OCI-LY3 (cell line): Measurements from ENCODE around the gene MAP4K3.

Experiments used
- H2AFZ ChIP-seq: fragments of 200-600, 300-600 bp; shearing (Covaris generic); 2 replicates; pipeline ENCODE4 v1.6.0; 2014; ENCODE audit warnings: antibody characterized with exemption, low read depth, low read length
- H3K27ac ChIP-seq: fragments of 200-600, 300-600 bp; sonication (generic); 2 replicates; pipeline ENCODE4 v1.5.1; 2014; ENCODE audit warnings: mild to moderate bottlenecking, low read length, moderate library complexity, mixed read lengths
- H3K27me3 ChIP-seq: fragments of 200-600, 300-600 bp; sonication (generic); 2 replicates; pipeline ENCODE4 v1.6.1; 2014; ENCODE audit warnings: low read depth, low read length, mixed read lengths
- H3K36me3 ChIP-seq: fragments of 200-600, 300-600 bp; sonication (generic); replicated peaks from 2 replicates; pipeline ENCODE3; 2014; ENCODE audit warnings: low read depth, low read length, mixed read lengths
- H3K4me1 ChIP-seq: fragments of 300-600, 200-600 bp; sonication (generic); 2 replicates; pipeline ENCODE4 v1.6.1; 2014; ENCODE audit warnings: low read length, mixed read lengths
- H3K4me2 ChIP-seq: fragments of 200-600, 300-600 bp; sonication (generic); 2 replicates; pipeline ENCODE4 v1.6.1; 2014; ENCODE audit warnings: low read length, mixed read lengths
- H3K4me3 ChIP-seq: fragments of 300-600, 200-600 bp; sonication (generic); 2 replicates; pipeline ENCODE4 v1.5.1; 2014; ENCODE audit warnings: antibody characterized with exemption, mild to moderate bottlenecking, low read length, moderate library complexity
- H3K79me2 ChIP-seq: fragments of 300-600, 200-600 bp; shearing (Covaris generic); 2 replicates; pipeline ENCODE4 v1.6.1; 2014; ENCODE audit warnings: mild to moderate bottlenecking, low read length, mixed read lengths
- H3K9ac ChIP-seq: fragments of 300-600, 200-600 bp; shearing (Covaris generic); 2 replicates; pipeline ENCODE4 v1.6.0; 2014; ENCODE audit warnings: mild to moderate bottlenecking, low read length, moderate library complexity
- H3K9me3 ChIP-seq: fragments of 200-600, 300-600 bp; shearing (Covaris generic); 2 replicates; pipeline ENCODE4 v1.6.1; 2014; ENCODE audit warnings: low read length, mixed read lengths; ENCODE audit not compliant: insufficient read depth
- H4K20me1 ChIP-seq: fragments of 200-600, 300-600 bp; sonication (generic); 2 replicates; pipeline ENCODE4 v1.6.1; 2016; ENCODE audit warnings: low read length, mixed read lengths; ENCODE audit not compliant: insufficient read depth
- EZH2phosphoT487 ChIP-seq: fragments of 200-600 bp; shearing (Covaris generic); IDR thresholded peaks from 2 replicates; pipeline ENCODE4 v1.6.1; 2018; ENCODE audit warnings: antibody characterized with exemption, mixed run types, low read depth
- TF ChIP-seq, protein P1 (sequence below): fragments of 200-600, 300-600 bp; sonication (generic); IDR thresholded peaks from 2 replicates; pipeline ENCODE4 v1.5.1; 2014; ENCODE audit warnings: antibody characterized with exemption, low read length, low read depth

Gene MAP4K3

DNA sequence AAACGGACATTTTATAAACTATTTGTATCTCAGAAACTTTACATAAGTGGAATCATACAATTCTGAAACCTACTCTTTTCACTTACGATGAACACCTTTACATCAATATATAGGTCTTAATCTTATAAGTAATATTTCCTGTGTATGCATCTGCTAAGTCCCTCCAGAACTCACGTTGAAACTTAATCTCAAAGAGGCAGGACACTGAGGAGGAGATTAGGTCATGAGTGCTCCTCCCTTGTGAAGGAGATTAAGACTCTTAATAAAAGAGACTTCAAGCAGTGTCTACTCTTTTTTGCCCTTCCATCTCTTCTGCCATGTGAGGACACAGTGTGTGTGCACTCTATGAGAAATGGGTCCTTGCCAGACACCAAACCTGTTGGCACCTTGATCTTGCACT is 98.6 kb downstream of the MAP4K3 start:
- Histone ChIP-seq H3K9me3 (no peaks in the 10 kb centered on the region), H3K4me2 (no peak overlapping the region), H3K79me2 (no peaks in the 10 kb centered on the region), H3K4me3 (no peak overlapping the region), H3K9ac (no peak overlapping the region), H3K4me1 (no peaks in the 10 kb centered on the region), H3K36me3 (no peaks in the 10 kb centered on the region), H4K20me1 (no peaks in the 10 kb centered on the region), H3K27me3 (no peaks in the 10 kb centered on the region), H2AFZ (no peak overlapping the region), H3K27ac (no peak overlapping the region)
- no peak for TF ChIP-seq EZH2phosphoT487
- TF ChIP-seq, protein P1, sequence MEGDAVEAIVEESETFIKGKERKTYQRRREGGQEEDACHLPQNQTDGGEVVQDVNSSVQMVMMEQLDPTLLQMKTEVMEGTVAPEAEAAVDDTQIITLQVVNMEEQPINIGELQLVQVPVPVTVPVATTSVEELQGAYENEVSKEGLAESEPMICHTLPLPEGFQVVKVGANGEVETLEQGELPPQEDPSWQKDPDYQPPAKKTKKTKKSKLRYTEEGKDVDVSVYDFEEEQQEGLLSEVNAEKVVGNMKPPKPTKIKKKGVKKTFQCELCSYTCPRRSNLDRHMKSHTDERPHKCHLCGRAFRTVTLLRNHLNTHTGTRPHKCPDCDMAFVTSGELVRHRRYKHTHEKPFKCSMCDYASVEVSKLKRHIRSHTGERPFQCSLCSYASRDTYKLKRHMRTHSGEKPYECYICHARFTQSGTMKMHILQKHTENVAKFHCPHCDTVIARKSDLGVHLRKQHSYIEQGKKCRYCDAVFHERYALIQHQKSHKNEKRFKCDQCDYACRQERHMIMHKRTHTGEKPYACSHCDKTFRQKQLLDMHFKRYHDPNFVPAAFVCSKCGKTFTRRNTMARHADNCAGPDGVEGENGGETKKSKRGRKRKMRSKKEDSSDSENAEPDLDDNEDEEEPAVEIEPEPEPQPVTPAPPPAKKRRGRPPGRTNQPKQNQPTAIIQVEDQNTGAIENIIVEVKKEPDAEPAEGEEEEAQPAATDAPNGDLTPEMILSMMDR, result no peak

DNA sequence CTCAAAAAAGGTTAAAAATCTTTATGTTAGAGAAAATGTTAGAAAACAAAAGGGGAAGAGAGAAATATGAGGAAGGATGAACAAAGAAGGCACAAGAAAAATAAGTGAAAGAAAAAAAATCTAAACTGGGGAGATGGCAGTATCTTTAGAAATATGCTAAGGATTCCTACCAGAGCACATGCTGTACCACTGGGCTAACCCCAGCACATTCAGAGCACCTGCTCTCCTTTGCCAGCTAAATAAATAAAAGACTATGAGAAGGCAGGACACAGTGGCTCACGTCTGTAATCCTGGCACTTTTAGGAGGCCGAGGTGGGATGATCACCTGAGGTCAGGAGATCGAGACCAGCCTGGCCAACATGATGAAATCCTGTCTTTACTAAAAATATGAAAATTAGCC is 101.2 kb downstream of the MAP4K3 start:
- no peak overlapping the region for H3K9ac ChIP-seq
- H2AFZ ChIP-seq, result no peak overlapping the region
- TF ChIP-seq, protein P1, result no peak
- no peak for TF ChIP-seq EZH2phosphoT487
- H3K4me3 ChIP-seq, result no peak overlapping the region
- H3K79me2 ChIP-seq, result no peaks in the 10 kb centered on the region
- H3K27me3 ChIP-seq, result no peaks in the 10 kb centered on the region
- H3K27ac ChIP-seq, result no peak overlapping the region
- no peaks in the 10 kb centered on the region for H3K4me1 ChIP-seq
- H4K20me1 ChIP-seq, result no peaks in the 10 kb centered on the region
- no peaks in the 10 kb centered on the region for H3K9me3 ChIP-seq
- H3K4me2 ChIP-seq, result no peak overlapping the region
- no peaks in the 10 kb centered on the region for H3K36me3 ChIP-seq

DNA sequence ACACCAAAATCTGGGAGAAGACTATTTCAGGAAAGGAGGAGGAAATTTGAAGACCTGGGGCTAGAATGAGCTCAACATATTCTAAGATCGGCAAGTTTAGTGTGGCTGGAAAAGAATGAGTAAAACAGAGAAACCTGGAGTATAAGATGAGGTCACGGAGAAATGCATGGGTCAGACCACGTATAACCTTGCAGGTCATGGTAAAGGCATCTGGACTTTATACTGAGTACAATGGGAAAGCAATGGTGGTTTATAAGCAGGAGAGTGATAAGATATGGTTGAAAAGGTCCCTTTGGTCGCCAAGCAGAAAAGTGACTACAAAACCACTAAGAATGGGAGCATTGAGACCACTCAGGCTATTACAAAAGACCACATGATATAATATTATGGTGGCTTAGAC is 102.1 kb downstream of the MAP4K3 start:
- no peaks in the 10 kb centered on the region for H3K4me1 ChIP-seq
- H3K4me3 ChIP-seq, result no peak overlapping the region
- no peak overlapping the region for H3K27ac ChIP-seq
- no peaks in the 10 kb centered on the region for H3K79me2 ChIP-seq
- H2AFZ ChIP-seq, result no peak overlapping the region
- H4K20me1 ChIP-seq, result no peaks in the 10 kb centered on the region
- H3K4me2 ChIP-seq, result no peak overlapping the region
- no peak overlapping the region for H3K9ac ChIP-seq
- no peak for TF ChIP-seq EZH2phosphoT487
- TF ChIP-seq, protein P1, result no peak
- H3K9me3 ChIP-seq, result no peaks in the 10 kb centered on the region
- no peaks in the 10 kb centered on the region for H3K27me3 ChIP-seq
- H3K36me3 ChIP-seq, result no peaks in the 10 kb centered on the region

DNA sequence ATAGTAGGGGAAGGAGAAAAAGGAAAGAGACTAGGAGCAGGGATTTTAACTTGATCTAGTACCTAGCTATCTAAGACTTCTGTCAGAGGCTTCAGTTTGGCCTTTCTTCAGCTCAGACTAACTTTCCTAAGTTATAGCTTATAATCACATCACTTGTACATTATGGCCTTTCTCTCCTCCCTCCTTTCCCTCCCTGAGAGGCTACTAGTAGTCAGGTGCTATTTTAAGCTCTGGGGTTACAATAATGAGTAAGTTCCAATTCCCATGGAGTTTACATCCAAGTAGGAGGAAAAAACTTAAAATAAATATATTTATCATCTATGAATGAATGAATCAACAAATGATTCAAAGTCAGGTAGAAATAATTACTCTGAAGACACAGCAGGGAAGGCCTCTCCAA is 102.6 kb downstream of the MAP4K3 start:
- Histone ChIP-seq H3K9me3 (no peaks in the 10 kb centered on the region), H3K27ac (no peak overlapping the region), H3K79me2 (no peaks in the 10 kb centered on the region), H3K4me1 (no peaks in the 10 kb centered on the region), H3K9ac (no peak overlapping the region), H2AFZ (no peak overlapping the region), H3K36me3 (no peaks in the 10 kb centered on the region), H3K27me3 (no peaks in the 10 kb centered on the region), H4K20me1 (no peaks in the 10 kb centered on the region), H3K4me2 (no peak overlapping the region), H3K4me3 (no peak overlapping the region)
- TF ChIP-seq, protein P1, result no peak
- no peak for TF ChIP-seq EZH2phosphoT487
